Activated CD8-positive, alpha-beta memory T cell treated with anti-CD3 and anti-CD28 coated beads for 24 hours (primary cell): Measurements from ENCODE around the gene SCYL3.
"Not testable (repeated sequence)": the region's sequence is repeated elsewhere in the genome, so short reads cannot be mapped to it uniquely, and the experiment has no call there.

Experiments
- DNase-seq: peaks from one replicate; pipeline ENCODE4 v3.0.0-alpha.2; 2020

The SCYL3 gene

GRCh38 chr1:169896013-169896412 lies 2.3 kb upstream of the SCYL3 start:
- no peak for DNase-seq

GRCh38 chr1:169894424-169895145 lies 889 bp upstream of the SCYL3 start:
- DNase-seq, result no peak

- DNase-seq, result no peak
These were observed 610 bp downstream of the SCYL3 start for GRCh38 chr1:169892927-169893644.

- DNase-seq, result no peak
These were observed 1.3 kb downstream of the SCYL3 start for GRCh38 chr1:169892176-169892926.

GRCh38 chr1:169891539-169891885 lies 2.2 kb downstream of the SCYL3 start:
- DNase-seq, result no peak

- peak; percentile 63 for DNase-seq
These were observed 2.7 kb downstream of the SCYL3 start for GRCh38 chr1:169890761-169891538.

- DNase-seq, result no peak
These were observed 3.8 kb downstream of the SCYL3 start for GRCh38 chr1:169889871-169890270.

- no peak for DNase-seq
These were observed 6.8 kb downstream of the SCYL3 start for GRCh38 chr1:169886931-169887330.

- DNase-seq, result no peak
These were observed 7.3 kb downstream of the SCYL3 start for GRCh38 chr1:169886422-169886821.

- no peak for DNase-seq
These were observed 8.5 kb downstream of the SCYL3 start for GRCh38 chr1:169885207-169885606.

- DNase-seq, result no peak
These were observed 9.1 kb downstream of the SCYL3 start for GRCh38 chr1:169884634-169885033.

- DNase-seq, result no peak
These were observed 11.6 kb downstream of the SCYL3 start for GRCh38 chr1:169882039-169882511.

GRCh38 chr1:169879034-169879840 lies 14.5 kb downstream of the SCYL3 start:
- DNase-seq, result no peak

GRCh38 chr1:169878498-169878897 lies 15.2 kb downstream of the SCYL3 start:
- no peak for DNase-seq

GRCh38 chr1:169877800-169878491 lies 15.8 kb downstream of the SCYL3 start:
- no peak for DNase-seq

- no peak for DNase-seq
These were observed 19.5 kb downstream of the SCYL3 start for GRCh38 chr1:169874229-169874628.

- DNase-seq, result no peak
These were observed 20.0 kb downstream of the SCYL3 start for GRCh38 chr1:169873582-169874199.

- no peak for DNase-seq
These were observed 20.8 kb downstream of the SCYL3 start for GRCh38 chr1:169872906-169873305.

- not testable (repeated sequence) for DNase-seq
These were observed 21.7 kb downstream of the SCYL3 start for GRCh38 chr1:169871988-169872387.

GRCh38 chr1:169869426-169869825 lies 24.3 kb downstream of the SCYL3 start:
- DNase-seq, result no peak

- no peak for DNase-seq
These were observed 24.7 kb downstream of the SCYL3 start for GRCh38 chr1:169868978-169869377.
